HFFc6 (cell line): ENCODE data around the gene GABBR2. TPM values are rescaled to one million over a fixed set of nuclear protein-coding genes. Genes with fewer than 3 reads are reported as not detected.

Source experiments
- DNase-seq: peaks from one replicate; pipeline ENCODE4 v3.0.0-alpha.2; 2018
- H3K27ac Mint-ChIP-seq: 2 replicates; pipeline ENCODE4 v1.8.0; 2020; ENCODE audit warnings: mild to moderate bottlenecking, mixed read lengths
- H3K27me3 Mint-ChIP-seq: 2 replicates; pipeline ENCODE4 v1.8.0; 2021; ENCODE audit warnings: mild to moderate bottlenecking, moderate library complexity, mixed read lengths; ENCODE audit not compliant: insufficient read depth
- H3K36me3 Mint-ChIP-seq: 2 replicates; pipeline ENCODE4 v1.8.0; 2021; ENCODE audit warnings: low read depth, mixed read lengths
- H3K4me1 Mint-ChIP-seq: 2 replicates; pipeline ENCODE4 v1.8.0; 2020; ENCODE audit warnings: low read depth, mixed read lengths
- H3K4me3 Mint-ChIP-seq: 2 replicates; pipeline ENCODE4 v1.8.0; 2020; ENCODE audit warnings: mild to moderate bottlenecking, moderate library complexity, mixed read lengths
- H3K9me3 Mint-ChIP-seq: 2 replicates; pipeline ENCODE4 v1.8.0; 2020; ENCODE audit warnings: mild to moderate bottlenecking, mixed read lengths
- CTCF ChIP-seq: fragments of 200-600 bp; sonication (generic); IDR thresholded peaks from 2 replicates; pipeline ENCODE4 v1.5.0; 2021; ENCODE audit warnings: antibody characterized with exemption, mild to moderate bottlenecking
- total RNA-seq, 6 experiments: library from RNA; stranded (reverse); fragmentation: NEBNext Ultra II Directional; extraction: Animal tissue kit (Norgen Biotek cat#: 25700); gene quantifications; 2 replicates in 1 of 6; 3 replicates in 5 of 6; pipeline ENCODE4 v1.2.3, GENCODE V29; 2021

GABBR2 gene
- total RNA-seq, 6 experiments from 2014 or later = 3.1 to 9.3 (median 7.6) TPM

- Mint-ChIP-seq H3K27ac (no peak overlapping the region), H3K27me3 (peaks cover 9% of the 10 kb centered on the region; the same call in 1 of the 2 replicates), H3K4me3 (no peak overlapping the region), H3K36me3 (no peaks in the 10 kb centered on the region), H3K9me3 (peaks cover 4% of the 10 kb centered on the region; the same call in 1 of the 2 replicates), H3K4me1 (peaks cover 10% of the 10 kb centered on the region; the same call in 1 of the 2 replicates)
- no peak for DNase-seq
- TF ChIP-seq CTCF = no peak
Measured at GRCh38 chr9:98673681-98674080, 35.1 kb downstream of the GABBR2 start.

GRCh38 chr9:98667005-98667640 lies 41.6 kb downstream of the GABBR2 start:
- Mint-ChIP-seq H3K4me1 (peaks cover 17% of the 10 kb centered on the region; the same call in 1 of the 2 replicates), H3K27me3 (peaks cover 13% of the 10 kb centered on the region), H3K4me3 (no peak overlapping the region), H3K36me3 (no peaks in the 10 kb centered on the region), H3K27ac (no peak overlapping the region), H3K9me3 (no peaks in the 10 kb centered on the region)
- no peak for TF ChIP-seq CTCF
- DNase-seq = no peak

GRCh38 chr9:98665501-98665900 lies 43.2 kb downstream of the GABBR2 start:
- no peak for TF ChIP-seq CTCF
- DNase-seq = no peak
- no peaks in the 10 kb centered on the region for H3K9me3 Mint-ChIP-seq
- no peak overlapping the region for H3K27ac Mint-ChIP-seq
- no peaks in the 10 kb centered on the region for H3K36me3 Mint-ChIP-seq
- peaks cover 13% of the 10 kb centered on the region for H3K27me3 Mint-ChIP-seq
- no peak overlapping the region for H3K4me3 Mint-ChIP-seq
- H3K4me1 Mint-ChIP-seq = peaks cover 7% of the 10 kb centered on the region; the same call in 1 of the 2 replicates

- Mint-ChIP-seq H3K27me3 (peaks cover 6% of the 10 kb centered on the region; the same call in 1 of the 2 replicates), H3K4me1 (peaks cover 44% of the 10 kb centered on the region), H3K36me3 (no peaks in the 10 kb centered on the region), H3K4me3 (no peak overlapping the region), H3K9me3 (no peaks in the 10 kb centered on the region), H3K27ac (no peak overlapping the region)
- DNase-seq = no peak
- TF ChIP-seq CTCF = no peak
Measured at GRCh38 chr9:98660541-98660940, 48.2 kb downstream of the GABBR2 start.

- DNase-seq = peak; percentile 67
- Mint-ChIP-seq H3K9me3 (no peaks in the 10 kb centered on the region; the same call in 1 of the 2 replicates), H3K36me3 (peaks cover 5% of the 10 kb centered on the region), H3K27me3 (peaks cover 2% of the 10 kb centered on the region), H3K4me3 (peak overlapping the region; percentile 9; the same call in 1 of the 2 replicates), H3K4me1 (peaks cover 59% of the 10 kb centered on the region), H3K27ac (peak overlapping the region; percentile 97)
- no peak for TF ChIP-seq CTCF
Measured at GRCh38 chr9:98658951-98659351, 49.8 kb downstream of the GABBR2 start.
